K562 (cell line): Measurements from ENCODE around the gene MLLT1. TPM values are rescaled to one million over a fixed set of nuclear protein-coding genes. Genes with fewer than 3 reads are reported as not detected.

Source experiments
- ATAC-seq: fragments of 200-7000 bp; cut with Tn5 transposase; 3 replicates; pipeline ENCODE4 v1.9.1; 2020; ENCODE audit warnings: moderate library complexity
- BruUV-seq: library from RNA; stranded (reverse); fragments of 400-500 nt; replicated peaks from 2 replicates; lab custom pipeline; 2021; lab: Mats Ljungman, UMichigan
- CTCF ChIA-PET: fragments of 300-600 bp; formaldehyde crosslinking; extraction: SDS; loops from one replicate; lab custom pipeline; 2021; ENCODE audit warnings: low intra/inter-chr PET ratio; lab: Yijun Ruan, JAX
- POLR2A ChIA-PET: fragments of 300-600, 350-650 bp; sonication (Branson Sonifier 250); formaldehyde crosslinking; extraction: SDS; loops from one replicate; lab custom pipeline; 2021; ENCODE audit warnings: antibody characterized with exemption, inconsistent platforms; lab: Yijun Ruan, JAX
- DNase-seq, 4 experiments: peaks; one replicate each; pipeline versions ENCODE4 v3.0.0 to v3.0.0-alpha.2; 2011 to 2018; ENCODE audit warnings: low spot score in 3 of 4, mixed read lengths in 3 of 4; ENCODE audit errors: extremely low read depth in 1 of 4
- FAIRE-seq: peaks from 2 replicates; lab custom pipeline; 2011; peaks lifted over from hg19 to GRCh38; lab: Jason Lieb, UNC
- H2AFZ ChIP-seq: 2 replicates; pipeline ENCODE4 v1.6.0; 2011; ENCODE audit warnings: low read depth, low read length, control low read depth, inconsistent platforms
- H3K27ac ChIP-seq: fragments of 200-600 bp; 3 replicates; pipeline ENCODE4 v1.8.0; 2011; ENCODE audit warnings: low read depth, mild to moderate bottlenecking, control low read depth, inconsistent platforms, low read length, moderate library complexity, mixed read lengths; ENCODE audit errors: extremely low read depth
- H3K27me3 ChIP-seq, 2 experiments: fragments of 300-600 bp in 1 of 2; 2 replicates in 1 of 2; 3 replicates in 1 of 2; pipeline versions ENCODE4 v1.6.0 to v1.8.0; 2011; ENCODE audit warnings: inconsistent platforms in 2 of 2, low read length in 2 of 2, mild to moderate bottlenecking in 1 of 2, mixed read lengths in 1 of 2, moderate library complexity in 1 of 2; ENCODE audit not compliant: control insufficient read depth in 2 of 2, insufficient read depth in 2 of 2
- H3K36me3 ChIP-seq: fragments of 300-600 bp; 3 replicates; pipeline ENCODE4 v1.8.0; 2011; ENCODE audit warnings: mild to moderate bottlenecking, low read length, inconsistent platforms; ENCODE audit not compliant: control insufficient read depth, insufficient read depth
- H3K4me1 ChIP-seq, 2 experiments: fragments of 200-600 bp in 1 of 2; replicated peaks in 1 of 2; 2 replicates in 1 of 2; 3 replicates in 1 of 2; pipeline versions ENCODE4 v1.5.1 to v1.8.0; 2011; ENCODE audit warnings: inconsistent platforms in 2 of 2, low read length in 2 of 2, mild to moderate bottlenecking in 1 of 2, mixed read lengths in 1 of 2, moderate library complexity in 1 of 2; ENCODE audit not compliant: control insufficient read depth in 2 of 2, insufficient read depth in 2 of 2
- H3K4me2 ChIP-seq: 2 replicates; pipeline ENCODE4 v1.6.1; 2011; ENCODE audit warnings: low read length, control low read depth, inconsistent platforms, mixed read lengths; ENCODE audit not compliant: insufficient read depth
- H3K4me3 ChIP-seq: fragments of 200-600 bp; sonication (generic), shearing (Covaris generic); 2 replicates; pipeline ENCODE4 v1.5.1; 2016; ENCODE audit warnings: control low read depth, inconsistent platforms
- H3K79me2 ChIP-seq: fragments of 200-600 bp; 3 replicates; pipeline ENCODE4 v1.8.0; 2011; ENCODE audit warnings: low read length, inconsistent platforms; ENCODE audit not compliant: control insufficient read depth, insufficient read depth
- H3K9ac ChIP-seq, 2 experiments: 2 replicates each; pipeline versions ENCODE4 v1.6.0 to v1.6.1; 2011; ENCODE audit warnings: low read depth in 2 of 2, low read length in 2 of 2, control low read depth in 1 of 2, inconsistent platforms in 1 of 2, mild to moderate bottlenecking in 1 of 2, mixed read lengths in 1 of 2; ENCODE audit not compliant: insufficient read depth in 1 of 2
- H3K9me1 ChIP-seq: one replicate; pipeline ENCODE4 v1.6.0; 2011; ENCODE audit warnings: inconsistent platforms, mild to moderate bottlenecking, low read length, moderate library complexity; ENCODE audit not compliant: control insufficient read depth, insufficient read depth
- H3K9me3 ChIP-seq: replicated peaks from 2 replicates; pipeline ENCODE4 v1.5.1; 2011; ENCODE audit warnings: low read depth, low read length, inconsistent platforms; ENCODE audit not compliant: control insufficient read depth, insufficient read depth
- H4K20me1 ChIP-seq: replicated peaks from 2 replicates; pipeline ENCODE4 v1.6.1; 2011; ENCODE audit warnings: low read length, inconsistent platforms, mixed read lengths; ENCODE audit not compliant: control insufficient read depth, insufficient read depth
- CBX1 ChIP-seq: sonication (generic); IDR thresholded peaks from 2 replicates; pipeline ENCODE4 v1.6.1; 2016; ENCODE audit warnings: antibody characterized with exemption, low read depth, mild to moderate bottlenecking
- EP400 ChIP-seq: fragments of 450-650 bp; IDR thresholded peaks from 2 replicates; pipeline ENCODE4 v1.6.1; 2017; ENCODE audit warnings: antibody characterized with exemption, mild to moderate bottlenecking, moderate library complexity
- HSF4 ChIP-seq: fragments of 250-450 bp; sonication (Bioruptor Pico); IDR thresholded peaks from 2 replicates; pipeline ENCODE4 v2.1.2; 2022; ENCODE audit warnings: mild to moderate bottlenecking, moderate library complexity, borderline replicate concordance
- MEF2A ChIP-seq: IDR thresholded peaks from 2 replicates; pipeline ENCODE4 v1.6.1; 2011; ENCODE audit warnings: low read depth, mild to moderate bottlenecking, low read length, moderate library complexity; ENCODE audit not compliant: control insufficient read depth
- NBN ChIP-seq: fragments of 450-650 bp; IDR thresholded peaks from 2 replicates; pipeline ENCODE4 v1.6.1; 2016; ENCODE audit warnings: low read depth, mild to moderate bottlenecking
- NCOA2 ChIP-seq, 2 experiments: fragments of 450-650 bp; IDR thresholded peaks; 2 replicates each; pipeline ENCODE4 v1.6.1; 2018; ENCODE audit warnings: mild to moderate bottlenecking in 2 of 2, moderate library complexity in 1 of 2; ENCODE audit not compliant: partially characterized antibody in 2 of 2
- POLR2G ChIP-seq: fragments of 200-400 bp; formaldehyde crosslinking; IDR thresholded peaks from 2 replicates; pipeline ENCODE4 v1.6.1; 2017; ENCODE audit warnings: low read depth, mild to moderate bottlenecking, antibody characterized with exemption, low read length, moderate library complexity
- RBFOX2 ChIP-seq: fragments of 200-400 bp; formaldehyde crosslinking; IDR thresholded peaks from 2 replicates; pipeline ENCODE4 v1.6.1; 2017; ENCODE audit warnings: low read depth, mild to moderate bottlenecking, low read length, moderate library complexity
- TAF7 ChIP-seq: fragments of 450-650 bp; IDR thresholded peaks from 2 replicates; pipeline ENCODE4 v1.6.1; 2016; ENCODE audit warnings: missing genetic modification characterization, missing compliant biosample characterization
- TRIM28 ChIP-seq: fragments of 450-650 bp; IDR thresholded peaks from 2 replicates; pipeline ENCODE4 v1.6.1; 2017
- ZNF165 ChIP-seq: fragments of 250-450 bp; sonication (Bioruptor Pico); IDR thresholded peaks from 2 replicates; pipeline ENCODE4 v1.4.0; 2020; ENCODE audit warnings: borderline replicate concordance
- ZNF695 ChIP-seq: fragments of 450-650 bp; formaldehyde crosslinking; IDR thresholded peaks from 2 replicates; pipeline ENCODE4 v1.4.0; 2020; ENCODE audit warnings: mild to moderate bottlenecking, moderate library complexity
- WGBS: fragments of 100-300 bp; shearing (Covaris generic); methylation state at CpG from one replicate; pipeline ENCODE4 v1.1.6; 2016; ENCODE audit warnings: low coverage, mixed read lengths; ENCODE audit not compliant: insufficient coverage; ENCODE audit errors: missing lambda C conversion rate; 5-methylcytosine and 5-hydroxymethylcytosine counted together
- in situ Hi-C: fragments of 300-500 bp; cut with MboI; formaldehyde crosslinking; loops from 4 replicates; pipeline ENCODE4 v1.15.0; 2018; ENCODE audit warnings: inconsistent platforms, mixed read lengths
- intact Hi-C: fragments of 100-400 bp; cut with micrococcal nuclease; formaldehyde crosslinking; loops from 2 replicates; pipeline ENCODE4 v1.14.2; 2022
- polyA plus RNA-seq, 8 experiments: library from polyadenylated mRNA; depleted of rRNA in 4 of 8; stranded (reverse) in 5 of 8; unstranded in 3 of 8; fragments of >200 nt; fragmentation: Nextera tagmentation in 2 of 8; fragmentation: Illumina TruSeq in 1 of 8; extraction: Ambion mirVana in 2 of 8; extraction: Trizol in 1 of 8; gene quantifications; 2 replicates each; pipeline versions ENCODE4 v1.2.1 to v1.2.3, GENCODE V29; 2011 to 2014; ENCODE audit warnings: inconsistent platforms in 1 of 8, missing spikeins in 1 of 8
- total RNA-seq, 7 experiments: library from RNA; depleted of rRNA in 6 of 7; stranded (reverse); fragments of >200 nt in 6 of 7; fragmentation: Illumina TruSeq in 2 of 7; extraction: Trizol in 2 of 7; gene quantifications; 2 replicates each; pipeline versions ENCODE4 v1.2.1 to v1.2.3, GENCODE V29; 2011 to 2021; ENCODE audit warnings: low replicate concordance in 1 of 7
- TF ChIP-seq, protein P1 (sequence below): fragments of 150-350 bp; conservative IDR thresholded peaks from 2 replicates; pipeline ENCODE4 v1.6.1; 2014; ENCODE audit warnings: low read length

The MLLT1 gene
- total and polyA plus RNA-seq, 9 of the 15 experiments (the other 6 are each of a cell fraction or from before 2014, with no cell fraction given): 0.23 to 63.5 (median 15.4) TPM

DNA sequence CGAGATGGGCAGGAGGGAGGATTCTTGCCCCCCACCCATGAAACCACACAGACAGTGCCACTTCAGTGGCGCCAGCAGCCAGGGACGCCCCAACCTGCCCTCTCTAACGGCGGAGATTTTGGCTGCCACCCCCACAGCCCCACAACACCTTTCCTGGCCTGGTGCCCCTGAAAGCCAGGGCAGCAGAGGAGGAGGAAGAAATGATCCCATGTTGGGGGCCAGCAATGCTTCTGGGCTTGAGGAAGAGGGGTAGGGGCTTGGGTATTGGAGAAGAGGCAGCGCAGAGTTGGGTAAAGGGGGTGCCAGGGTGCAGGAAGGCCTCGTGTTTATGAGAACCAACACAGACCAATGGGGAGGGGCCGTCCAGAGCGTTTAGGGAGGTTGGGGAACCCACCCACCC, 1.7 kb downstream of the MLLT1 start:
- H3K4me1 ChIP-seq: peaks cover 55 to 58% of the 10 kb centered on the region in 2 experiments
- intact Hi-C loops (no loop called here), in situ Hi-C loops (no loop called here)
- ChIA-PET CTCF (no interaction called here), POLR2A (no interaction called here)
- BruUV-seq: no TSS peak
- H3K79me2 ChIP-seq: peaks cover 64% of the 10 kb centered on the region
- H3K27ac ChIP-seq: no peak overlapping the region
- 68% methylated on average over 9 of the region's 9 CpGs for WGBS
- H3K4me2 ChIP-seq: peak overlapping the region; percentile 86
- FAIRE-seq: no peak
- ATAC-seq: no peak
- peak overlapping the region; percentile 31 to 81; a peak in 3 of 4 replicates for H3K9ac ChIP-seq
- H3K9me3 ChIP-seq: no peaks in the 10 kb centered on the region
- peaks cover 29% of the 10 kb centered on the region; the same call in 2 of the 3 replicates for H3K36me3 ChIP-seq
- no peaks in the 10 kb centered on the region for H3K9me1 ChIP-seq
- peak overlapping the region; percentile 5; the same call in 1 of the 2 replicates for H3K4me3 ChIP-seq
- peaks cover 23% of the 10 kb centered on the region; the same call in 1 of the 2 replicates for H4K20me1 ChIP-seq
- H3K27me3 ChIP-seq: no peaks in the 10 kb centered on the region
- H2AFZ ChIP-seq: no peak overlapping the region
- TF ChIP-seq RBFOX2 (peak; percentile 58), ZNF165 (CRISPR knock-in tag) (no peak), POLR2G (peak; percentile 48; the same call in 1 of the 2 replicates)
- peak in 1 of 4 experiments; percentile 2 for DNase-seq

DNA sequence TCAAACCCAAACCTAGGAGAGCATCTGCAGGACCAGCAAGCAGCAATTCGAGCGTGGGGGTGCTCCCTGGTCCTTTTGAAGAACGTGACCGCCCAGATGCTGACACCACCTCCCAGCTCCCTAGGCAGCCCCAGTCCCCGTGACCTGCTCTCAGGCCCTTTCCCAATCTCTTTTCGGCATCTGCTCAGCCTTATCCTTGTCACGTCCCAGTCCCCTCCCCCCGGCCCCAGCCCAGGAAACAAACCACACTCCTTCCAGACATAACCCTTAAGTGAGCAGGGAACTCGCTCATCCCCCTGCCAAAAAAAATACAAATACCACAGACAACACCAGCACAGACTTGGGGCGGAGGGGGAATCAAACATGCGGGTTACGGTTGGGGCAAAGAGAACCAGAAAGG, 3.3 kb downstream of the MLLT1 start:
- ATAC-seq (peak; percentile 56), FAIRE-seq (peak; percentile 90), DNase-seq (peak; percentile 75 to 94 (median 78))
- Histone ChIP-seq H3K36me3 (peaks cover 29% of the 10 kb centered on the region; the same call in 2 of the 3 replicates), H3K79me2 (peaks cover 80% of the 10 kb centered on the region), H3K9ac (peak overlapping the region; percentile 42 to 81), H3K4me2 (peak overlapping the region; percentile 86), H3K27ac (peak overlapping the region; percentile 66), H2AFZ (no peak overlapping the region), H4K20me1 (peaks cover 28% of the 10 kb centered on the region; the same call in 1 of the 2 replicates), H3K9me3 (no peaks in the 10 kb centered on the region), H3K4me3 (peak overlapping the region; percentile 21; the same call in 1 of the 2 replicates), H3K9me1 (peaks cover 2% of the 10 kb centered on the region), H3K27me3 (no peaks in the 10 kb centered on the region), H3K4me1 (peaks cover 71 to 74% of the 10 kb centered on the region in 2 experiments)
- ChIA-PET CTCF (interaction anchor here (0.7 kb wide), 1 partner anchor 150 kb away, joined by 3 read pairs; no protein-coding TSS in a partner anchor), POLR2A (interaction anchor here (0.6 to 1.1 kb wide), 7 partner anchors 9 to 448 kb away, joined by 3 to 5 read pairs (median 3); partner anchors contain the start of gene ALKBH7)
- 2% methylated on average over 12 of the region's 12 CpGs for WGBS
- TSS peak; percentile 32 for BruUV-seq
- intact Hi-C loops: no loop called here
- in situ Hi-C loops: no loop called here
- TF ChIP-seq NBN: peak; percentile 66; the same call in 1 of the 2 replicates
- no peak for TF ChIP-seq TRIM28
- no peak for TF ChIP-seq CBX1
- no peak for TF ChIP-seq ZNF695
- TF ChIP-seq TAF7 (tag): no peak
- TF ChIP-seq, protein P1, sequence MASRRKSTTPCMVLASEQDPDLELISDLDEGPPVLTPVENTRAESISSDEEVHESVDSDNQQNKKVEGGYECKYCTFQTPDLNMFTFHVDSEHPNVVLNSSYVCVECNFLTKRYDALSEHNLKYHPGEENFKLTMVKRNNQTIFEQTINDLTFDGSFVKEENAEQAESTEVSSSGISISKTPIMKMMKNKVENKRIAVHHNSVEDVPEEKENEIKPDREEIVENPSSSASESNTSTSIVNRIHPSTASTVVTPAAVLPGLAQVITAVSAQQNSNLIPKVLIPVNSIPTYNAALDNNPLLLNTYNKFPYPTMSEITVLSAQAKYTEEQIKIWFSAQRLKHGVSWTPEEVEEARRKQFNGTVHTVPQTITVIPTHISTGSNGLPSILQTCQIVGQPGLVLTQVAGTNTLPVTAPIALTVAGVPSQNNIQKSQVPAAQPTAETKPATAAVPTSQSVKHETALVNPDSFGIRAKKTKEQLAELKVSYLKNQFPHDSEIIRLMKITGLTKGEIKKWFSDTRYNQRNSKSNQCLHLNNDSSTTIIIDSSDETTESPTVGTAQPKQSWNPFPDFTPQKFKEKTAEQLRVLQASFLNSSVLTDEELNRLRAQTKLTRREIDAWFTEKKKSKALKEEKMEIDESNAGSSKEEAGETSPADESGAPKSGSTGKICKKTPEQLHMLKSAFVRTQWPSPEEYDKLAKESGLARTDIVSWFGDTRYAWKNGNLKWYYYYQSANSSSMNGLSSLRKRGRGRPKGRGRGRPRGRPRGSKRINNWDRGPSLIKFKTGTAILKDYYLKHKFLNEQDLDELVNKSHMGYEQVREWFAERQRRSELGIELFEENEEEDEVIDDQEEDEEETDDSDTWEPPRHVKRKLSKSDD: no peak
- TF ChIP-seq HSF4 (CRISPR knock-in tag): no peak
- TF ChIP-seq EP400: peak; percentile 43; the same call in 1 of the 2 replicates
- TF ChIP-seq NCOA2 (IDR thresholded peaks at IDR 0.05; ENCODE audit: partially characterized antibody in 2 of 2): no peak
- TF ChIP-seq MEF2A: no peak
